ENCODE measurements around the gene MALT1. TPM values are rescaled to one million over a fixed set of nuclear protein-coding genes. Genes with fewer than 3 reads are reported as not detected.

Gene MALT1
- total RNA-seq, 1 experiment from 2014 or later: 34.0 TPM

DNA sequence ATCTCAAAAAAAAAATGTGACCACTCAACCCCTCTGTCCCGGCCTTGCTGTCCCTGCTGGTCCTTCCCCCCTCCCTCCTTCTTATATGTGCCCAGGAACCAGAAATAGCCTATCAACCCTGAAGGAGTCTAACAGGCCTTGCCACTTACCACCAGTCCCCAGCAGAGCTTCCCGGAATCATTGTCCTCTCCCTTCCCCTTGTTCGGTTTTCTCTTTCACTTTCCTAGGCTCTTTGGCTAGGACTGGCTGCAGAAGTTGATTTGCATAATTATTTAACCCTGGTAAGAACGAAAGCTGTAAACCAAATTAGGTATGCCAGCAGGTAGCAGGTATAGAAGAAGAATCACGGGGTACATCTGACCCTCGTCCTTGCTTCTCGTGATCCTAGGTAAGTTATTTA, 120.8 kb downstream of the MALT1 start:
- in situ Hi-C loops (cut with HindIII; ENCODE audit: low pct_unique_long_range_greater_than_20kb, low sequenced_read_pairs): no loop called here
- TF ChIP-seq TCF7L2 (IDR thresholded peaks at IDR 0.05; ENCODE audit: low read depth, low read length): no peak
- no peak for DNase-seq (ENCODE audit: low read depth, low spot score)
- CTCF ChIA-PET: no interaction called here
- no peak for ATAC-seq
- Histone ChIP-seq H3K9me3 (ENCODE audit: control insufficient read depth, insufficient read depth, low read depth, low read length) (no peaks in the 10 kb centered on the region), H3K36me3 (ENCODE audit: control insufficient read depth, insufficient read depth, low read length) (no peaks in the 10 kb centered on the region), H3K4me3 (ENCODE audit: low read depth in 2 of 2, low read length in 2 of 2) (no peak overlapping the region), H3K4me1 (ENCODE audit: control insufficient read depth, insufficient read depth, low read length) (peaks cover 23% of the 10 kb centered on the region), H3K27me3 (ENCODE audit: control insufficient read depth, insufficient read depth, low read length) (no peaks in the 10 kb centered on the region), H3K27ac (ENCODE audit: low read length) (peak overlapping the region; percentile 83; the same call in 1 of the 2 replicates)
- POLR2A ChIA-PET: no interaction called here
- BruUV-seq (replicated peaks): no TSS peak
- intact Hi-C loops (cut with micrococcal nuclease; ENCODE audit: unreplicated experiment): no loop called here

DNA sequence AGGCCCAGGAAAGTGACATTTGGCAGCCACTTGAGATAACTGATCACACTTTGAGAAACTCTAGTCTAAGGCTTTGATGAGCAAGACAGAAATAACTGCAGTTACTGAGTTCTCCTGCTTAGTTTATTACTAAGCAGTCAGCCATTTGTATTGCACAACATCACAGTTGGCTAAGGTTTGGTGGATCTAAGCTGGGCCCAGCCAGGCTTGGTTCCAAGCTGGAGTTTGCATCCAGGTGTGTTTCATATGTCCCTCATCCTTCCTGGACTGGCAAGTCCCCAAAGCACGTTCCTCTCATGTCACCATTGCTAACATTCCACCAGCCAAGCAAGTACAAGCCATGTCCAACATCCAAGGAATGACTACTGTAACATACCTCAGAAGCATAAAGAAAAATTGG, 122.1 kb downstream of the MALT1 start:
- intact Hi-C loops (cut with micrococcal nuclease; ENCODE audit: unreplicated experiment): no loop called here
- H3K36me3 ChIP-seq (ENCODE audit: control insufficient read depth, insufficient read depth, low read length): no peaks in the 10 kb centered on the region
- in situ Hi-C loops (cut with HindIII; ENCODE audit: low pct_unique_long_range_greater_than_20kb, low sequenced_read_pairs): no loop called here
- TF ChIP-seq TCF7L2 (IDR thresholded peaks at IDR 0.05; ENCODE audit: low read depth, low read length): no peak
- no peak for TF ChIP-seq POLR2AphosphoS5 (IDR thresholded peaks at IDR 0.05; ENCODE audit: low read depth, low read length)
- TF ChIP-seq, protein P1, sequence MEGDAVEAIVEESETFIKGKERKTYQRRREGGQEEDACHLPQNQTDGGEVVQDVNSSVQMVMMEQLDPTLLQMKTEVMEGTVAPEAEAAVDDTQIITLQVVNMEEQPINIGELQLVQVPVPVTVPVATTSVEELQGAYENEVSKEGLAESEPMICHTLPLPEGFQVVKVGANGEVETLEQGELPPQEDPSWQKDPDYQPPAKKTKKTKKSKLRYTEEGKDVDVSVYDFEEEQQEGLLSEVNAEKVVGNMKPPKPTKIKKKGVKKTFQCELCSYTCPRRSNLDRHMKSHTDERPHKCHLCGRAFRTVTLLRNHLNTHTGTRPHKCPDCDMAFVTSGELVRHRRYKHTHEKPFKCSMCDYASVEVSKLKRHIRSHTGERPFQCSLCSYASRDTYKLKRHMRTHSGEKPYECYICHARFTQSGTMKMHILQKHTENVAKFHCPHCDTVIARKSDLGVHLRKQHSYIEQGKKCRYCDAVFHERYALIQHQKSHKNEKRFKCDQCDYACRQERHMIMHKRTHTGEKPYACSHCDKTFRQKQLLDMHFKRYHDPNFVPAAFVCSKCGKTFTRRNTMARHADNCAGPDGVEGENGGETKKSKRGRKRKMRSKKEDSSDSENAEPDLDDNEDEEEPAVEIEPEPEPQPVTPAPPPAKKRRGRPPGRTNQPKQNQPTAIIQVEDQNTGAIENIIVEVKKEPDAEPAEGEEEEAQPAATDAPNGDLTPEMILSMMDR (IDR thresholded peaks at IDR 0.05): no peak
- H3K9me3 ChIP-seq (ENCODE audit: control insufficient read depth, insufficient read depth, low read depth, low read length): no peaks in the 10 kb centered on the region
- H3K4me1 ChIP-seq (ENCODE audit: control insufficient read depth, insufficient read depth, low read length): peaks cover 20% of the 10 kb centered on the region
- POLR2A ChIA-PET: no interaction called here
- H3K27ac ChIP-seq (ENCODE audit: low read length): peak overlapping the region; percentile 29
- no peaks in the 10 kb centered on the region for H3K27me3 ChIP-seq (ENCODE audit: control insufficient read depth, insufficient read depth, low read length)
- BruUV-seq (replicated peaks): no TSS peak
- CTCF ChIA-PET: no interaction called here
- no peak overlapping the region for H3K4me3 ChIP-seq (ENCODE audit: low read depth in 2 of 2, low read length in 2 of 2)
- ATAC-seq (no peak), DNase-seq (ENCODE audit: low read depth, low spot score) (no peak)

DNA sequence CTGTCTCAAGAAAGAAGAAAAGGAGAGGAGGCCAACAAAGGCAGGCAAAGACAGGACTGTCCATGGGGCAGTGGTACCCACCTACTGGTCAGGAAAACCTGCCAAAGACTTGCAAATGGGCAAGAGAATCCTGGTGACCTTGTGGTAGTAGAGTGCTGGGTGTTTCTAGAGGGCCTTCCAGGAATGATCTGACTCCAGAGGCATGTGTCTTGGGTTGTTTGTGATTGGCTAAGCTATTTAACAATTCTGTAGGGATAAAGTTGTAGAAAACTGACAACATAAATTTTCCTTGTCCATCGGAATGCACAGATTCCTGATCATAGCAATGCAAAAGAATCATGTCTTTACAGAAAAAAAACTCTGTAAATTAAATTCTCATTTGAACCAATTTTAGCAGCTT, 125.0 kb downstream of the MALT1 start:
- POLR2A ChIA-PET: no interaction called here
- Histone ChIP-seq H3K9me3 (ENCODE audit: control insufficient read depth, insufficient read depth, low read depth, low read length) (no peaks in the 10 kb centered on the region), H3K36me3 (ENCODE audit: control insufficient read depth, insufficient read depth, low read length) (no peaks in the 10 kb centered on the region), H3K27ac (ENCODE audit: low read length) (peak overlapping the region; percentile 62; the same call in 1 of the 2 replicates), H3K4me1 (ENCODE audit: control insufficient read depth, insufficient read depth, low read length) (peaks cover 2% of the 10 kb centered on the region), H3K27me3 (ENCODE audit: control insufficient read depth, insufficient read depth, low read length) (no peaks in the 10 kb centered on the region), H3K4me3 (ENCODE audit: low read depth in 2 of 2, low read length in 2 of 2) (no peak overlapping the region)
- no peak for TF ChIP-seq TCF7L2 (IDR thresholded peaks at IDR 0.05; ENCODE audit: low read depth, low read length)
- no peak for TF ChIP-seq POLR2AphosphoS5 (IDR thresholded peaks at IDR 0.05; ENCODE audit: low read depth, low read length)
- TF ChIP-seq SIN3A (IDR thresholded peaks at IDR 0.05; ENCODE audit: borderline replicate concordance, insufficient read depth, low read depth, low read length): no peak
- TF ChIP-seq, protein P1 (IDR thresholded peaks at IDR 0.05): no peak
- TF ChIP-seq, protein P2, sequence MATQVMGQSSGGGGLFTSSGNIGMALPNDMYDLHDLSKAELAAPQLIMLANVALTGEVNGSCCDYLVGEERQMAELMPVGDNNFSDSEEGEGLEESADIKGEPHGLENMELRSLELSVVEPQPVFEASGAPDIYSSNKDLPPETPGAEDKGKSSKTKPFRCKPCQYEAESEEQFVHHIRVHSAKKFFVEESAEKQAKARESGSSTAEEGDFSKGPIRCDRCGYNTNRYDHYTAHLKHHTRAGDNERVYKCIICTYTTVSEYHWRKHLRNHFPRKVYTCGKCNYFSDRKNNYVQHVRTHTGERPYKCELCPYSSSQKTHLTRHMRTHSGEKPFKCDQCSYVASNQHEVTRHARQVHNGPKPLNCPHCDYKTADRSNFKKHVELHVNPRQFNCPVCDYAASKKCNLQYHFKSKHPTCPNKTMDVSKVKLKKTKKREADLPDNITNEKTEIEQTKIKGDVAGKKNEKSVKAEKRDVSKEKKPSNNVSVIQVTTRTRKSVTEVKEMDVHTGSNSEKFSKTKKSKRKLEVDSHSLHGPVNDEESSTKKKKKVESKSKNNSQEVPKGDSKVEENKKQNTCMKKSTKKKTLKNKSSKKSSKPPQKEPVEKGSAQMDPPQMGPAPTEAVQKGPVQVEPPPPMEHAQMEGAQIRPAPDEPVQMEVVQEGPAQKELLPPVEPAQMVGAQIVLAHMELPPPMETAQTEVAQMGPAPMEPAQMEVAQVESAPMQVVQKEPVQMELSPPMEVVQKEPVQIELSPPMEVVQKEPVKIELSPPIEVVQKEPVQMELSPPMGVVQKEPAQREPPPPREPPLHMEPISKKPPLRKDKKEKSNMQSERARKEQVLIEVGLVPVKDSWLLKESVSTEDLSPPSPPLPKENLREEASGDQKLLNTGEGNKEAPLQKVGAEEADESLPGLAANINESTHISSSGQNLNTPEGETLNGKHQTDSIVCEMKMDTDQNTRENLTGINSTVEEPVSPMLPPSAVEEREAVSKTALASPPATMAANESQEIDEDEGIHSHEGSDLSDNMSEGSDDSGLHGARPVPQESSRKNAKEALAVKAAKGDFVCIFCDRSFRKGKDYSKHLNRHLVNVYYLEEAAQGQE (IDR thresholded peaks at IDR 0.05; ENCODE audit: insufficient read depth in 1 of 2, low read depth in 2 of 2, low read length in 1 of 2): no peak
- in situ Hi-C loops (cut with HindIII; ENCODE audit: low pct_unique_long_range_greater_than_20kb, low sequenced_read_pairs): no loop called here
- intact Hi-C loops (cut with micrococcal nuclease; ENCODE audit: unreplicated experiment): no loop called here
- no TSS peak for BruUV-seq (replicated peaks)
- ATAC-seq (no peak), DNase-seq (ENCODE audit: low read depth, low spot score) (no peak)
- CTCF ChIA-PET: interaction anchor here (0.7 kb wide), 1 partner anchor 70 kb away, joined by 3 read pairs; no protein-coding TSS in a partner anchor
